ENCODE results near the gene FANCM.

The FANCM gene

GRCh38 chr14:45201905-45202304 lies 66.2 kb downstream of the FANCM start:
- Histone ChIP-seq H3K27ac (ENCODE audit: low read depth, low read length) (no peak overlapping the region), H3F3A (ENCODE audit: control insufficient read depth, insufficient read depth) (peaks cover 18% of the 10 kb centered on the region), H3K36me3 (ENCODE audit: control insufficient read depth, low read length) (peaks cover 56% of the 10 kb centered on the region), H3K4me1 (ENCODE audit: control insufficient read depth, low read length) (no peaks in the 10 kb centered on the region), H3K9me3 (ENCODE audit: control insufficient read depth, insufficient read depth, low read length) (no peaks in the 10 kb centered on the region), H3K4me2 (ENCODE audit: low read length) (no peak overlapping the region), H4K20me1 (ENCODE audit: control insufficient read depth, insufficient read depth, low read depth, low read length) (no peaks in the 10 kb centered on the region), H3K4me3 (ENCODE audit: low read length) (no peak overlapping the region), H3K9me2 (replicated peaks; ENCODE audit: control insufficient read depth, low read length) (no peaks in the 10 kb centered on the region), H3K79me2 (ENCODE audit: control insufficient read depth, low read length) (no peaks in the 10 kb centered on the region), H3K27me3 (ENCODE audit: control insufficient read depth, low read length) (no peaks in the 10 kb centered on the region)
- TF ChIP-seq, protein P1, sequence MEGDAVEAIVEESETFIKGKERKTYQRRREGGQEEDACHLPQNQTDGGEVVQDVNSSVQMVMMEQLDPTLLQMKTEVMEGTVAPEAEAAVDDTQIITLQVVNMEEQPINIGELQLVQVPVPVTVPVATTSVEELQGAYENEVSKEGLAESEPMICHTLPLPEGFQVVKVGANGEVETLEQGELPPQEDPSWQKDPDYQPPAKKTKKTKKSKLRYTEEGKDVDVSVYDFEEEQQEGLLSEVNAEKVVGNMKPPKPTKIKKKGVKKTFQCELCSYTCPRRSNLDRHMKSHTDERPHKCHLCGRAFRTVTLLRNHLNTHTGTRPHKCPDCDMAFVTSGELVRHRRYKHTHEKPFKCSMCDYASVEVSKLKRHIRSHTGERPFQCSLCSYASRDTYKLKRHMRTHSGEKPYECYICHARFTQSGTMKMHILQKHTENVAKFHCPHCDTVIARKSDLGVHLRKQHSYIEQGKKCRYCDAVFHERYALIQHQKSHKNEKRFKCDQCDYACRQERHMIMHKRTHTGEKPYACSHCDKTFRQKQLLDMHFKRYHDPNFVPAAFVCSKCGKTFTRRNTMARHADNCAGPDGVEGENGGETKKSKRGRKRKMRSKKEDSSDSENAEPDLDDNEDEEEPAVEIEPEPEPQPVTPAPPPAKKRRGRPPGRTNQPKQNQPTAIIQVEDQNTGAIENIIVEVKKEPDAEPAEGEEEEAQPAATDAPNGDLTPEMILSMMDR (IDR thresholded peaks at IDR 0.05; ENCODE audit: low read depth, low read length, poor library complexity, severe bottlenecking) = peak; percentile 36
- TF ChIP-seq EZH2phosphoT487 (IDR thresholded peaks at IDR 0.05; ENCODE audit: borderline replicate concordance, low read length) = no peak

DNA sequence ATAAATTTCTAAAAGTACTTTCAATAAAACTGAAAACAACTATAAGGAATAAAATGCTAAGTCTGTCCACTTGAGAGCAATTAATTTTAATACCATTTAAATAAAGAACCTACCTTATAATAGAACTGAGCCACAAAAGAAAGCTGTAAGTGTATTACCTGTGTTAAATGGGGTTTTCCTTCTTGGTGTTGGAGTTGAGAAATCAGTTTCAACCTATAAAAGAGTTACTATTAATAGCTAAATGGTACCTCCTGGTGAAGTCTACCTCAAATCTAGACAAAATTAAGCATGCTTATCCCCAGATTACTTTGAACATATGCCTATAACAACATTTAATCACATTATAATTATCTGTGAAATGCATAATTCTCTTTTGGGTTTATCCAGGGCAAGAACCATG lies 68.5 kb downstream of the FANCM start:
- Histone ChIP-seq H3F3A (ENCODE audit: control insufficient read depth, insufficient read depth) (peaks cover 15% of the 10 kb centered on the region), H3K4me3 (ENCODE audit: low read length) (no peak overlapping the region), H3K79me2 (ENCODE audit: control insufficient read depth, low read length) (no peaks in the 10 kb centered on the region), H3K9me3 (ENCODE audit: control insufficient read depth, insufficient read depth, low read length) (no peaks in the 10 kb centered on the region), H3K36me3 (ENCODE audit: control insufficient read depth, low read length) (peaks cover 63% of the 10 kb centered on the region), H3K4me1 (ENCODE audit: control insufficient read depth, low read length) (no peaks in the 10 kb centered on the region), H3K27ac (ENCODE audit: low read depth, low read length) (no peak overlapping the region), H3K4me2 (ENCODE audit: low read length) (no peak overlapping the region), H3K27me3 (ENCODE audit: control insufficient read depth, low read length) (no peaks in the 10 kb centered on the region), H4K20me1 (ENCODE audit: control insufficient read depth, insufficient read depth, low read depth, low read length) (no peaks in the 10 kb centered on the region), H3K9me2 (replicated peaks; ENCODE audit: control insufficient read depth, low read length) (no peaks in the 10 kb centered on the region)
- no peak for TF ChIP-seq EZH2phosphoT487 (IDR thresholded peaks at IDR 0.05; ENCODE audit: borderline replicate concordance, low read length)
- TF ChIP-seq, protein P1 (IDR thresholded peaks at IDR 0.05; ENCODE audit: low read depth, low read length, poor library complexity, severe bottlenecking) = no peak

- peaks cover 76% of the 10 kb centered on the region for H3K36me3 ChIP-seq (ENCODE audit: control insufficient read depth, low read length)
- H3K4me1 ChIP-seq (ENCODE audit: control insufficient read depth, low read length) = no peaks in the 10 kb centered on the region
- H3K9me2 ChIP-seq (replicated peaks; ENCODE audit: control insufficient read depth, low read length) = no peaks in the 10 kb centered on the region
Observed at GRCh38 chr14:45210159-45210558, 74.4 kb downstream of the FANCM start.

More at GRCh38 chr14:45210159-45210558, 74.4 kb downstream of the FANCM start:
- Histone ChIP-seq H4K20me1 (ENCODE audit: control insufficient read depth, insufficient read depth, low read depth, low read length) (no peaks in the 10 kb centered on the region; the same call in 1 of the 2 replicates), H3K9me3 (ENCODE audit: control insufficient read depth, insufficient read depth, low read length) (no peaks in the 10 kb centered on the region), H3K4me2 (ENCODE audit: low read length) (no peak overlapping the region), H3K79me2 (ENCODE audit: control insufficient read depth, low read length) (no peaks in the 10 kb centered on the region), H3F3A (ENCODE audit: control insufficient read depth, insufficient read depth) (peaks cover 6% of the 10 kb centered on the region), H3K27me3 (ENCODE audit: control insufficient read depth, low read length) (no peaks in the 10 kb centered on the region), H3K4me3 (ENCODE audit: low read length) (no peak overlapping the region), H3K27ac (ENCODE audit: low read depth, low read length) (no peak overlapping the region)
- TF ChIP-seq, protein P1 (IDR thresholded peaks at IDR 0.05; ENCODE audit: low read depth, low read length, poor library complexity, severe bottlenecking) = no peak

Data from DOHH2 (cell line).